ENCODE measurements around the gene SULT4A1.

SULT4A1 gene

DNA sequence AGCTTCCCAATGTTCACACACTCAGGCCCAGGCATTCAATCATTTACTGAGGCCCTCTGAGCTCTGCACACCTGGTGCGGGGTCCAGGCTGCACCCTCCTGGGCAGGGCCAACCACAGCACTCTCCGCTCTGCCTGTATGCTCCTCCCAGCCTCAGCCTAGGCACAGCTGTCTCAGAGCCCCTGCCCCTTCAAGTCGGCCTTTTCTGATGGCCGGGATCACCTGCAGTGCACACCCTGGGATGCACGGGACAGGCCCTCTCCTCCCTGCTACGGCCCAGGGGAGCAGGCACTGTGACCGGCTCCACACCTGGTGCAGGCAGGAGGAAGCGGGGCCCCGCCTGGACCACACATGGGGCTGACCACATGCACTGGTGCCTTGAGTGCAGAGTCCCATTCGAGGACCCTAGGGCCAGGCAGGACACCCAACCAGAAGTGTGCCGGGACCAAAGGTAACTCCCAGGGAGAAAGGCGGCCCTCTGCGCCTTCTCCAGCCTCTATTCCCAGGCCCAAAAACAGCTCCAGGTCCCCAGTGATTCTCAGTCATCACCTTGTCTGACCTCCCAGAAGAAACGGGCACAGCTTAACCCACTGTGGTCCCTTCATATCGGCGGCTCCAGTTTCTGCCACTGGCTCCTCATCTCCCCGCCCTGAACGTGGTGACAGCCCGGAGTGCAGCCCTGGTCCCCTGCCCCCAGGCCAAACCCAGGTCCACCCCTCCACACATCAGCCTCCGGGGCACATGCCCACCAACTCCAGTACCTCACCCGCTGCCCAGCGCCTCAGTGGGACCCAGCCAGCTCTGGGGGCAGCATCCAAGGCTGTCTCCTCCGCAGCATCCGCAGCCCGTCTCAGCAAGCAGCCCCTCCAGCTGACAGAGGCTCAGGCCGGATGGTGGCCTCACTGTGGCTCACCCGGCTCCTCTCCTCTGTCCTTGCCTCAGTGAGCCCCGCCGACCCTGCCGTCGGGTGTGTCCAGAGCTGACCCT, 17.5 kb downstream of the SULT4A1 start:
- H2AK5ac ChIP-seq (ENCODE audit: low read depth, low read length), result peak overlapping the region; percentile 87

DNA sequence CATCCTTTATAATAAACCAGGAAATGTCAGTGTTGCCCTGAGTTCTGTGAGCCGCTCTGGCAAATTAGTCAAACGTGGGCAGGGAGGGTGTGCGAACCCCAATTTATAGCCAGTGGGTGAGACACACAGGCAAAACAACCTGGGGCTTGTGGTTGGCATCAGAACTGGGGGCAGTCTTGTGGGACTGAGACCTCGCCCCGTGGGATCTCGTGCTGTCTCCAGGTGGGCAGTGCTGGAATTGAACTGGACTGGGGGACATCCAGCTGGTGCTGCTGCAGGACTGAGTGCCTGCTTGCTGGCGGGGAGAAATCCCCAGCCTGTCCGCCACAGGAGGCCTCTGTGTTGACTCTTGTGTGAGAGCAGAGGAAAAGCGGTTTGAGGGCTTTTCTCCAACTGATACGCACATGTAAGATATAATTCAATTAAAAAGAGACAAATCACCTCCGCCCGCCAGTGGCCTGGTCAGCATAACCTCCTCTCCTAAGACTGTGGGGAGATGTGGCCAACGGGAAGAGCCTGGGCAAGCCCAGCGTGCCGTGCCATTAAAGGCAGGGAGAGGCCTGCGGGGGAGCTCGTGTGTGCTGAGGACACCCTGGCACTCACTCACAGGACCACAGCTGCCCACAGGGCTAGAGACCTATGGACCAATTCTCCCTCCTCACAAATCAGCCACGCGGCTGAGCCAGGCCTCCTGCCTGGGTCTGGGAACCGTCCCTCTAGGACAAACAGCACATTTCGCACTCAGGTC, 18.4 kb downstream of the SULT4A1 start:
- H2BK120ac ChIP-seq (ENCODE audit: low read depth, low read length), result peak overlapping the region; percentile 41
- peaks cover 0 to 2% of the 10 kb centered on the region in 2 donors for H3K4me1 ChIP-seq (ENCODE audit: control insufficient read depth in 2 of 2, insufficient read depth in 1 of 2, low read depth in 1 of 2, low read length in 2 of 2)
- no peak overlapping the region for H3K4me3 ChIP-seq (ENCODE audit: low read length in 2 of 2)
- no peak overlapping the region for H3K9ac ChIP-seq (ENCODE audit: low read depth, low read length, poor library complexity)
- H2BK12ac ChIP-seq (ENCODE audit: low read length), result no peak overlapping the region
- no peak overlapping the region for H2AFZ ChIP-seq (ENCODE audit: low read length)
- H3K18ac ChIP-seq (ENCODE audit: low read length), result peak overlapping the region; percentile 59
- H3K36me3 ChIP-seq (replicated peaks in 1 of 2; ENCODE audit: control insufficient read depth in 2 of 2, insufficient read depth in 2 of 2, low read length in 2 of 2), result peaks cover 0 to 4% of the 10 kb centered on the region in 2 donors
- H3K9me3 ChIP-seq (replicated peaks in 1 of 2; ENCODE audit: control insufficient read depth in 2 of 2, insufficient read depth in 1 of 2, low read depth in 1 of 2, low read length in 2 of 2), result peaks cover 0 to 2% of the 10 kb centered on the region in 2 donors
- H3K4ac ChIP-seq (ENCODE audit: low read length), result no peak overlapping the region
- H3K4me2 ChIP-seq (ENCODE audit: insufficient read depth, low read length, poor library complexity, severe bottlenecking), result no peak overlapping the region
- no peak overlapping the region for H2BK15ac ChIP-seq (ENCODE audit: low read length)
- DNase-seq (ENCODE audit: low spot score), result no peak
- no peak overlapping the region for H3K27ac ChIP-seq (replicated peaks; ENCODE audit: low read length)
- H2BK5ac ChIP-seq (ENCODE audit: low read length), result peak overlapping the region; percentile 27
- WGBS, 2 donors (ENCODE audit: extremely low coverage in 2 of 2, insufficient read length in 2 of 2, insufficient replicate concordance in 1 of 2), result no CpG with 5 or more reads among the region's 21 CpGs
- H3K79me1 ChIP-seq (ENCODE audit: low read depth, low read length), result peaks cover 10% of the 10 kb centered on the region
- no peak overlapping the region for H3K14ac ChIP-seq (ENCODE audit: low read length)
- H4K91ac ChIP-seq (ENCODE audit: low read depth, low read length, poor library complexity), result no peak overlapping the region
- no peak overlapping the region for H4K8ac ChIP-seq (ENCODE audit: low read depth, low read length)
- H3K27me3 ChIP-seq (ENCODE audit: control insufficient read depth in 3 of 3, insufficient read depth in 3 of 3, low read depth in 1 of 3, low read length in 3 of 3), result no peaks in the 10 kb centered on the region
- no peak overlapping the region for H2AK5ac ChIP-seq (ENCODE audit: low read depth, low read length)
- no peak overlapping the region for H3K23ac ChIP-seq (ENCODE audit: low read depth, low read length, poor library complexity)

More for the DNA sequence above, 17.5 kb downstream of the SULT4A1 start:
- Histone ChIP-seq H3K36me3 (replicated peaks in 1 of 2; ENCODE audit: control insufficient read depth in 2 of 2, insufficient read depth in 2 of 2, low read length in 2 of 2) (no peaks in the 10 kb centered on the region), H4K8ac (ENCODE audit: low read depth, low read length) (no peak overlapping the region), H4K91ac (ENCODE audit: low read depth, low read length, poor library complexity) (no peak overlapping the region), H3K27ac (replicated peaks; ENCODE audit: low read length) (no peak overlapping the region), H3K9me3 (replicated peaks in 1 of 2; ENCODE audit: control insufficient read depth in 2 of 2, insufficient read depth in 1 of 2, low read depth in 1 of 2, low read length in 2 of 2) (peaks cover 0 to 2% of the 10 kb centered on the region in 2 donors), H3K18ac (ENCODE audit: low read length) (peak overlapping the region; percentile 44), H3K79me1 (ENCODE audit: low read depth, low read length) (peaks cover 10% of the 10 kb centered on the region), H2BK120ac (ENCODE audit: low read depth, low read length) (peak overlapping the region; percentile 41), H3K4me2 (ENCODE audit: insufficient read depth, low read length, poor library complexity, severe bottlenecking) (no peak overlapping the region), H2AFZ (ENCODE audit: low read length) (no peak overlapping the region), H2BK15ac (ENCODE audit: low read length) (no peak overlapping the region), H3K4ac (ENCODE audit: low read length) (peak overlapping the region; percentile 86), H3K27me3 (ENCODE audit: control insufficient read depth in 3 of 3, insufficient read depth in 3 of 3, low read depth in 1 of 3, low read length in 3 of 3) (no peaks in the 10 kb centered on the region), H3K14ac (ENCODE audit: low read length) (peak overlapping the region; percentile 63), H2BK5ac (ENCODE audit: low read length) (peak overlapping the region; percentile 27), H3K9ac (ENCODE audit: low read depth, low read length, poor library complexity) (peak overlapping the region; percentile 63), H3K23ac (ENCODE audit: low read depth, low read length, poor library complexity) (peak overlapping the region; percentile 70), H2BK12ac (ENCODE audit: low read length) (peak overlapping the region; percentile 41), H3K4me3 (ENCODE audit: low read length in 2 of 2) (no peak overlapping the region), H3K4me1 (ENCODE audit: control insufficient read depth in 2 of 2, insufficient read depth in 1 of 2, low read depth in 1 of 2, low read length in 2 of 2) (peaks cover 0 to 2% of the 10 kb centered on the region in 2 donors)
- DNase-seq (ENCODE audit: low spot score), result no peak
- WGBS, 2 donors (ENCODE audit: extremely low coverage in 2 of 2, insufficient read length in 2 of 2, insufficient replicate concordance in 1 of 2), result no CpG with 5 or more reads among the region's 31 CpGs

DNA sequence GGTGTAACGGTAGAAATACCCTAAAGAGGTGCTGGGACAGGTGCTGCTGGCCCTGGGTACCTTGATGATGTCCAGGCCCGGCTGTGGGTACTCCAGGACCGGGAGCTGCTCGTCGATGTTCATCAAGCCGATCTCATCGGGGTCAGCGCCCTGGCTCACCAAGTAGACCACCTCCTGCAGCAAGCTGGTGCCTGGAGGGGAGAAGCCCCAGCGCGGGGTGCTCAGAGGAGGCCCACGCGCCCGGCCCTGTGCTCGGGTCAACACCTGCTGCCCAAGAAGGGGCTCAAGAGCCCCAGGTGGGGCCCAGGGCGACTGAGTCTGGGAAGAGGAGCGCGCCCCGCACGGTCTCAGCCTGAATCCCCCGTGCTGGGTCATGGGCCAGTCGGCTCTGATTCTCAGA, 20.6 kb downstream of the SULT4A1 start:
- no peak for DNase-seq (ENCODE audit: low spot score)
- H3K9me3 ChIP-seq (replicated peaks in 1 of 2; ENCODE audit: control insufficient read depth in 2 of 2, insufficient read depth in 1 of 2, low read depth in 1 of 2, low read length in 2 of 2), result peaks cover 0 to 2% of the 10 kb centered on the region in 2 donors
- no peak overlapping the region for H2BK120ac ChIP-seq (ENCODE audit: low read depth, low read length)
- no peak overlapping the region for H3K27ac ChIP-seq (replicated peaks; ENCODE audit: low read length)
- no peaks in the 10 kb centered on the region for H3K27me3 ChIP-seq (ENCODE audit: control insufficient read depth in 3 of 3, insufficient read depth in 3 of 3, low read depth in 1 of 3, low read length in 3 of 3)
- no peak overlapping the region for H3K4me3 ChIP-seq (ENCODE audit: low read length in 2 of 2)
- peak overlapping the region; percentile 56 for H2AK5ac ChIP-seq (ENCODE audit: low read depth, low read length)
- no peak overlapping the region for H2BK15ac ChIP-seq (ENCODE audit: low read length)
- H2BK5ac ChIP-seq (ENCODE audit: low read length), result no peak overlapping the region
- peak overlapping the region; percentile 48 for H4K8ac ChIP-seq (ENCODE audit: low read depth, low read length)
- H3K4ac ChIP-seq (ENCODE audit: low read length), result no peak overlapping the region
- no peak overlapping the region for H2AFZ ChIP-seq (ENCODE audit: low read length)
- no peak overlapping the region for H2BK12ac ChIP-seq (ENCODE audit: low read length)
- no CpG with 5 or more reads among the region's 21 CpGs for WGBS, 2 donors (ENCODE audit: extremely low coverage in 2 of 2, insufficient read length in 2 of 2, insufficient replicate concordance in 1 of 2)
- H3K14ac ChIP-seq (ENCODE audit: low read length), result no peak overlapping the region
- no peak overlapping the region for H4K91ac ChIP-seq (ENCODE audit: low read depth, low read length, poor library complexity)
- peaks cover 2 to 25% of the 10 kb centered on the region in 2 donors for H3K36me3 ChIP-seq (replicated peaks in 1 of 2; ENCODE audit: control insufficient read depth in 2 of 2, insufficient read depth in 2 of 2, low read length in 2 of 2)
- H3K18ac ChIP-seq (ENCODE audit: low read length), result no peak overlapping the region
- H3K79me1 ChIP-seq (ENCODE audit: low read depth, low read length), result peaks cover 5% of the 10 kb centered on the region
- H3K4me2 ChIP-seq (ENCODE audit: insufficient read depth, low read length, poor library complexity, severe bottlenecking), result no peak overlapping the region
- H3K9ac ChIP-seq (ENCODE audit: low read depth, low read length, poor library complexity), result no peak overlapping the region
- H3K23ac ChIP-seq (ENCODE audit: low read depth, low read length, poor library complexity), result no peak overlapping the region
- peaks cover 0 to 2% of the 10 kb centered on the region in 2 donors for H3K4me1 ChIP-seq (ENCODE audit: control insufficient read depth in 2 of 2, insufficient read depth in 1 of 2, low read depth in 1 of 2, low read length in 2 of 2)

DNA sequence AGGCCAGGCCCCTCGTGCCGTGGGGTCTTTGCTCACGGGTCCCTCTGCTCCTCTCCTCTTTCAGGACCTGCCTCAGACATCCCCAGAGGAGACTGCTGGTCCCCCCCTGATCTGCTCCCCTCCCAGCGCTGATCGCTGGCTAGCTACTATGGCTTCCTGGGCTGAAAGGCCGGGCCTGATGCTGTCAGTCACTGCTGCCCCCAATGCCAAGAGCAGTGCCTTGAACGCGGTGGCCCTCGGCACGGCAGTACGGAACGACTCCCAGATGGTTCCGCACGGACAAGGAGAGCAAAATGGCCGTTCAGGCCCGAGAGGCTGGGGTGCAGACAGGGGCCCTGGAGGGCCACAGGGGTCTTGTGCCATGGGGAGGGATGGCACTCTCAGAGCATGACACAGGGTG, 21.5 kb downstream of the SULT4A1 start:
- H2BK5ac ChIP-seq (ENCODE audit: low read length), result peak overlapping the region; percentile 35
- H3K27me3 ChIP-seq (ENCODE audit: control insufficient read depth in 3 of 3, insufficient read depth in 3 of 3, low read depth in 1 of 3, low read length in 3 of 3), result no peaks in the 10 kb centered on the region
- H3K18ac ChIP-seq (ENCODE audit: low read length), result no peak overlapping the region
- H2BK15ac ChIP-seq (ENCODE audit: low read length), result no peak overlapping the region
- H4K8ac ChIP-seq (ENCODE audit: low read depth, low read length), result no peak overlapping the region
- H3K4ac ChIP-seq (ENCODE audit: low read length), result no peak overlapping the region
- H2BK12ac ChIP-seq (ENCODE audit: low read length), result no peak overlapping the region
- H4K91ac ChIP-seq (ENCODE audit: low read depth, low read length, poor library complexity), result no peak overlapping the region
- no CpG with 5 or more reads among the region's 16 CpGs for WGBS, 2 donors (ENCODE audit: extremely low coverage in 2 of 2, insufficient read length in 2 of 2, insufficient replicate concordance in 1 of 2)
- H3K4me2 ChIP-seq (ENCODE audit: insufficient read depth, low read length, poor library complexity, severe bottlenecking), result no peak overlapping the region
- H3K4me3 ChIP-seq (ENCODE audit: low read length in 2 of 2), result no peak overlapping the region
- peaks cover 0 to 2% of the 10 kb centered on the region in 2 donors for H3K9me3 ChIP-seq (replicated peaks in 1 of 2; ENCODE audit: control insufficient read depth in 2 of 2, insufficient read depth in 1 of 2, low read depth in 1 of 2, low read length in 2 of 2)
- H3K79me1 ChIP-seq (ENCODE audit: low read depth, low read length), result peaks cover 5% of the 10 kb centered on the region
- H3K9ac ChIP-seq (ENCODE audit: low read depth, low read length, poor library complexity), result no peak overlapping the region
- H3K27ac ChIP-seq (replicated peaks; ENCODE audit: low read length), result no peak overlapping the region
- no peak for DNase-seq (ENCODE audit: low spot score)
- H3K14ac ChIP-seq (ENCODE audit: low read length), result no peak overlapping the region
- H2AFZ ChIP-seq (ENCODE audit: low read length), result no peak overlapping the region
- H3K23ac ChIP-seq (ENCODE audit: low read depth, low read length, poor library complexity), result peak overlapping the region; percentile 17
- H2AK5ac ChIP-seq (ENCODE audit: low read depth, low read length), result peak overlapping the region; percentile 14
- peaks cover 4 to 26% of the 10 kb centered on the region in 2 donors for H3K36me3 ChIP-seq (replicated peaks in 1 of 2; ENCODE audit: control insufficient read depth in 2 of 2, insufficient read depth in 2 of 2, low read length in 2 of 2)
- H3K4me1 ChIP-seq (ENCODE audit: control insufficient read depth in 2 of 2, insufficient read depth in 1 of 2, low read depth in 1 of 2, low read length in 2 of 2), result peaks cover 0 to under 1% of the 10 kb centered on the region in 2 donors
- H2BK120ac ChIP-seq (ENCODE audit: low read depth, low read length), result no peak overlapping the region
